ENCODE data around the gene LYL1.

The LYL1 gene

DNA sequence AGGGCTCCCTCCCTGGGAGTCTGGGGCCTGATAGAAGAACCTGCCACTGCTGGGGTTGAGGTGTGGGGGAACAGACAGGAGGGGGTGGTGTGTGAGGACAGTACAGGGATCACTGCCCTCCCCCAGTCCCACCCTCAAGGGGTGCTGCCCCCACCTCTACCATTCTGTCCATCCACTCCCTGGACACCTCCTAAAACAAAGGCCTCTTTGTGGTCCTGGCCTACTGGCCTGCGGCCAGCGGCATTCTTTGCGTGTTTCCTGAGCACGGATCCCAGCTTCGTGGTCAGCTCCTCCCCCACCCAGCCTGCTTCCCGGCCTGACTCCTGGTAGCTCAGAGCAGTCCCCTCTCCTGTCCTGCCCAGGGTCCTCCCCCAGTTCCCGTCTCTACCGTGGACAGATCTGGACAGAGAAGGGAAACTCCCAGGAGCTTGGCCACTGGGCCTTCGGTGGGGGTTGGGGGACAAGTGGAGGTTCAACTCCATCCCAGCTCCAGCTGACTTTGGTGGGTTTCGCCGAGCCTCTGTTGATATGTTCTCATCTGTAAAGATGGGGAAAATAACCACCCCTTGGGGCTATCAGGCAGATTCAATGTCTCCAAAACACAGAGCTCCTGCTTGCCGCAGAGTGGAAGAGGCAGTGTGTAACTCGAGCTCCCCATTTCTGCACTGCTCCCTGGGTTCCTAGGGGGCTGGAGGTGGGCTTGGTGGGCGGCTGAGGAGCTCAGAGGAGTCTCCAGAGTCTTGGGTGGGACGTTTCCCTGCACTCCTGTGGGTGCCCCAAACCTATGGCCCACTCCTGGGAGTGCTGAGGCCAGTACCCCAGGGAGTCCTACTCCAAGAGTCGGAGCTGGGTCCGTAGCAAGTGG, 48.7 kb downstream of the LYL1 start:
- DNase-seq, result no peak

DNA sequence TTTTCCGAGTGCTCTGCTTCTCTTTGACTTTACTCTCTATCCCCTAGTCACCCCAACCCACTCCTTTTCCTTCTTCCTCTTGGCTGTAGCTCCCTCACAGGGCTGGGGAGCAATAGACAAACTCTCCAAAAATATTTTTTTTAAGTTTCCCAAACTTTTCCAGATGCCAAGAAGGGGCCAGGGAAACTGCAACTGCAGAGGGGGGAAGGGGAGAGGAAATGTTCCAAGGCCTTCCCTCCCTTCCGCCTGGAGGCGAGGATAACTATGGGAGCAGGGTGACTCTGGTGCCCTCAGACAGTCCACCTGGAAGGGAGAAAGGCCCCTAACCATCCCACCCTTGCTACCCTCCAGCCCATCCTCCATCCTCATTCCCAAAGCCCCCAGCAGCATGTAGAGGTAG, 49.4 kb downstream of the LYL1 start:
- DNase-seq, result no peak

DNA sequence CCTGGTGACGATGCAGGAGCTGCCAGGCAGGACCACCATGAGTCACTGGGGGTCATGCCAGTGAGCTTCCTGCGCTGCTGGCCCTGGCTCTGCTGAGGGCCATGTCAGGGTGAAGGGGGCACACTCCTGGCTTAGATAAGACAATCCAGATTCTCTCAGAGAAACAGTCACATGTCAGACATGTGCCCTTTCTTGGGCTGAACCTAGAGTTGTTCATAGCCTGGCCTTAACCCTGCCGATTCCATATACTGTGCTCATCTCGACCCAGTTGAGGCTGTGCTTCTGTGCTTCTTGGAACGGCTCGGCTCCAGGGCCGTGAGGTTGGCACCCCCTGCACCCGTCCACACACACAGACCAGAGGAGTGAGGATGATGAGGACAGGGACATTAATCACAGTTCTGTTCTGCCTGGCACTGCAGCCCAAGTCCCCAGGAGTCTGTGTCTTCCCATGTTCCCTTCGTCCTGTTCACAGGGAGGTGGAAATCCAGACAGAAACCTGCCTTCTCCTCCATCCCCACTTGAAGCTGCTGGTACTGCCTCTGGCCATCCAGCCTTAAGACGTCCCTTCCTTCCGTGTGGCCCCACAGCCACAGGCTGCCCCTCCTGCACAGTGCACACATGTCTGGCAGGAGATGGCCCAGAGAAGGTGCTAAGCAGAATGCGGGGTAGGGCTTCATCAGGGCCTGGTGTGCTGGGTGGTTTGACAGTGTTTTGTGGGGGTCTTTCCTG, 50.0 kb downstream of the LYL1 start:
- DNase-seq, result no peak

DNA sequence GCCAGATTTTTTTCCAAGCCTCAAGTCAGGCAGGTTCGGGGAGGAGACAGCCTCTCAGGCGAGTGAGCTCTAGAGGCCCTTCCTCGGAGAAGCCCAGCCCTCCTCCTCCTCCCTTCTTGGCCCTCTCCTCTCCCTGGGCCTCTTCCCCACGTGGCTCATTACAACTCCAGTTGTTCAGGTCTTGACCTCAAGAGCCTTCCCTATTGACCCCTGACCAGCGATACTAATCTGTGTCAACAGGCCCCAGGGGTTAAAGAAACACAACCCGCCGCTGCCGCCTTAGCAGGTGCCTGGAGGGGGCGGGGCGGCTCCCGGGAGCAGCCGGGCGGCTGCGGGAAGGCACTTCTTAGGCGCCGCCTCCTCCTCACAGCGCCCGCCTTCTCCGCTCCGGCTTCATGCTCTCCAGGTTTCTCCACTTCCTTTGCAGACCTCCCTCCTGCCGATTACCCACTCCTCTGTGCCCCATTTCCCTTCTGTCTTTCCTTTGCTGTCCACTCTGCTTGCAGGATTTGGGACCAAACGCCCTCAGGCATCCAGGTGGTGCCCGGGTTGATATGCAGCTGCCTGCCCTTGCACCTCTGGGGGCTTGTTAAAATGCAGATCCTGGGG, 51.0 kb downstream of the LYL1 start:
- no peak for DNase-seq

DNA sequence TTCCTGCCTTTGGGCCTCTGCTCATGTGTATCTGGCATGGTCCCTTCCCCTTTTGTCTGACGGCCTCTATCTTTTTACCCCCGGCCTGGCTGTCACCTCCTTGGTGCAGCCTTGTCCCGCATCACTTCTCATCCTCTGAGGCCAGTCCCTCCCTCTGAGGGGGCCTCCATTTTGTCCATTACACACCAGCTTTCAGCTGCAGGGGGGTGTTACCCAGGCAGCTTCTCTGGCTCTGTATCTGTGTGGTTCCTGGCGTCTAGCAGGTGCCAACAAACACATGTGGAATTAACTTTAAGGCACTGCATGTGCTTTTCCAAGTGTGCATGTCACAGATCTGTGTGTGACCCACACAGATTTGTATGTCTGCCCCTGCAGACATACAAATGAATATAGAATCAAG, 52.4 kb downstream of the LYL1 start:
- no peak for DNase-seq
